Hepatocyte (in vitro differentiated cells): ENCODE measurements around the gene SP2.

Experiments used
- CTCF ChIP-seq: fragments of 200-600 bp; sonication (generic); IDR thresholded peaks from 2 replicates; pipeline ENCODE4 v1.5.1; 2016; ENCODE audit warnings: antibody characterized with exemption, mild to moderate bottlenecking; ENCODE audit not compliant: poor library complexity
- EZH2phosphoT487 ChIP-seq: fragments of 200-600 bp; sonication (generic); IDR thresholded peaks from one replicate; pipeline ENCODE4 v1.6.1; 2018; ENCODE audit warnings: antibody characterized with exemption, mild to moderate bottlenecking, low read depth, moderate library complexity; ENCODE audit not compliant: unreplicated experiment, severe bottlenecking

- TF ChIP-seq CTCF (no peak), EZH2phosphoT487 (no peak)
These were observed 19.9 kb downstream of the SP2 start for GRCh38 chr17:47915776-47916398.
